ENCODE data around the gene BAIAP2L1.
A peak's percentile ranks its signal among the peaks of the same experiment; 100 is the strongest.

BAIAP2L1 gene

GRCh38 chr7:98287486-98287959 lies 113.4 kb downstream of the BAIAP2L1 start (continued):
- TF ChIP-seq PRDM10 (tag by site-specific recombination; IDR thresholded peaks at IDR 0.05) (no peak), ZNF473 (tag by site-specific recombination; IDR thresholded peaks at IDR 0.05) (no peak), ZIC2 (tag by site-specific recombination; IDR thresholded peaks at IDR 0.05) (peak; percentile 17; the same call in 1 of the 2 replicates), ZFHX2 (tag by site-specific recombination; conservative IDR thresholded peaks at IDR 0.05) (peak; percentile 91), ZSCAN5A (tag by site-specific recombination; IDR thresholded peaks at IDR 0.05) (no peak), ZNF280D (tag by site-specific recombination; IDR thresholded peaks at IDR 0.05) (no peak), ZNF239 (tag by site-specific recombination; IDR thresholded peaks at IDR 0.05) (no peak), ZNF513 (tag by site-specific recombination; IDR thresholded peaks at IDR 0.05) (no peak), ZNF660 (tag by site-specific recombination; IDR thresholded peaks at IDR 0.05) (no peak), SP7 (tag by site-specific recombination; IDR thresholded peaks at IDR 0.05) (no peak), HIC1 (tag by site-specific recombination; IDR thresholded peaks at IDR 0.05) (no peak), KLF16 (tag by site-specific recombination; IDR thresholded peaks at IDR 0.05) (no peak), ZSCAN4 (tag by site-specific recombination; IDR thresholded peaks at IDR 0.05) (no peak), ZNF555 (tag by site-specific recombination; conservative IDR thresholded peaks at IDR 0.05) (no peak), ZNF350 (tag by site-specific recombination; IDR thresholded peaks at IDR 0.05) (no peak), ZNF280C (tag by site-specific recombination; IDR thresholded peaks at IDR 0.05) (no peak)
